ENCODE data around the gene CFAP68.

CFAP68 gene, protein sequence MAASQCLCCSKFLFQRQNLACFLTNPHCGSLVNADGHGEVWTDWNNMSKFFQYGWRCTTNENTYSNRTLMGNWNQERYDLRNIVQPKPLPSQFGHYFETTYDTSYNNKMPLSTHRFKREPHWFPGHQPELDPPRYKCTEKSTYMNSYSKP

DNA sequence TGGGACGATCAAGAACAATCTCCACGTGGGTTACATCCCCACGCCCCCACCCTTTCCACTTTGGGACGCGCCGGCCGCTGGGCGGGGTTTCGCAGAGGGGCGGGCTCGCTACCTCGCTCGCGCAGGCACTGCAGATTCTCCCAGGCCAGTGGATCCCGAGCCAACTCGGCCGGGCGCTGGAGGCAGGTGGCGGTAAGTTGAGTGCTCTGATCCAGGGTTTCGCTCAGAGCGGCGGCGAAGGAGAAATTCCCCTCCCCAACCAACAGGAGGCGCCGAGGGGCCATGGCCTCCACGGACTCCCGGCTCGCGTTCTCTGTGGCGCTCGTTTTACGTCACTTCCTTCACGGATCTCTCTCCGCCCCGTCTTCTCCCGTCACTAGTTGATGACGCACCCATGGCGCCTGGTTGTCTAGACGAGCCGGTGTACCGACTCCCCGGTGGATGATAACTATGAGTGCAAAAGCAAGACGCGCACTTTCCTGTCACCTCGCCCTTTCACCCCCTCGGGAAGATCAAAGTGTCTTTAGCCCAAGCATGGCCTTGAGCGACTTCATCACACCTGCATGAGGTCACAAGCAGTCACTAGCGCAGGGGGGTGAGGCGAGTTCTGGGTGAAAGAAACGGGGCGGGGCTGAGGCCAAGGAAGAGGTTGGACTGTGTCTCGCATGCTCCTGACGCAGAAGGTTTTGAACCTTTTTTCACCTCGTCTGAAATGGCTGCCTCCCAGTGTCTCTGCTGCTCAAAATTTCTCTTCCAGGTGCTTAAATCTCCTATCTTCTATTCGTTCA lies at the start of gene CFAP68, which contains the start of gene FDXACB1:
Gene CFAP68 (plus strand): TSS at position 693 of the 788 bp plus-strand sequence. CDS start 20 bp downstream, at position 713.
Gene FDXACB1 (minus strand): TSS at position 317 of the 788 bp plus-strand sequence. CDS start 33 bp downstream, at position 284.
- peak; percentile 99 for DNase-seq (ENCODE audit: low spot score)

DNA sequence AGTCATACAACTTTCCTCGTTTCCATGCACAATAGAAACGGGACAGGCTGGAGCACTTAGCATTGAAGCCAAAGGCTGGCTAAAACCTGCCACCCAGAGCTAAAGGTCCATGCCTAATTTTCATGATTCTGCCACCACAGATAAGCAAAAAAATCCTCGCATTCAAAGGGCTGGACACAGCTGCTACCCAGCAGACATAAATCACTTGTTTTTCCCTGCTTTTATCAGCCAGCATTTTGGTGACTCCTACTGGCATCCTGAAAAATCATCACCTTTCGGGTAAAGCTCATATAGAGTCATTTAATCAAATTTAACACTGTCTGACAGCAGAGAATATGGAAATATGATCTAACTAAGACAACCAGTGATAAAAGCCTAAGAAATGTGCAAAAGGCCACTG lies 45.8 kb upstream of the CFAP68 start:
- DNase-seq (ENCODE audit: low spot score), result no peak

DNA sequence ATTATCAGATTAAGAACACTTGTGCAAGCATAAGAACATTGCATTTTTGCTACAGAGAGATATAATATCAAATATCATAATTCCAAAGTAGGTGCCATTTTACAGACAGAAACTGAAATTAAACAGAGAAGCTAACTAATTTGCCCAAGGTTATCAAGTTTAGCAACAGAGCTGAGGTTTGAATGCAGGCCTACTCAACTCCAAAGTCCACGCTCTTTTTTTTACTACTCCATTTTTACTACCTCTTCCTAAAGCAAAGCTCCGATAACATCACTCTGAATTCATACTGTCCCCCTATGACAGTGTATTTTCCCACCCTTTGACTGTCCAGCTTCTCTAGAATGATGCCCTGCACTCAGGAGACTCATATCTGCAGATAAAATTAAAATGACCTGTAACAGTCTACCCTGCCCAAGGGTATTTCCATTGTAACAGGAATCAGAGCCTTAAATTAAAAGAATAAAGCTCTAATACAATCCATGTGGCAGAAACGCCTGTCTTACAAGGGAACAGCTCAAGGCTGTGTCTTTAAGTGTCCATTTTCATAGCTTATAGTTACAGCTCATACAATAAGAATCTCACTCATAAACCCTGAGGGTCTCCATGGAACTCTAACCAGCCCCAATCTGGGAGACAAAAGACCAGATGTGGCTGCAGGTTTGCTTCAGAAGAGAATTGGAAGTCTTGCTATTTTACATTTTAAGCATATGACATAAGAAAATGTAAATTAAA lies 44.7 kb upstream of the CFAP68 start:
- no peak for DNase-seq (ENCODE audit: low spot score)

DNA sequence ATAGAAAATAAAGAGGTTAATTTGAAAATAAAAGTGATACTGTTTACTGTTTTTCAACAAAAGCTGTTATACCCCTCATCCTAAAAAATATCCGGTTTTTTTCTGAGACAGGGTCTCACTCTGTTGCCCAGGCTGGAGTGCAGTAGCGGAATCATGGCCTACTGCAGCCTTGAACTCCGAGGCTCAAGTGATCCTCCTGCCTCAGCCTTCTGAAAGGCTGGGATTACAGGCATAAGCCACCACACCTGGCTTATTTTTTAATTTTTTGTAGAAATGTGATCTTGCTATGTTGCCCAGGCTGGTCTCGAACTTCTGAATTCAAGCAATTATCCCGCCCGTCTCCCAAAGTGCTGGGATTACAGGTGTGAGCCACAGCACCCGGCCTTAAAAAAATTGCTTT lies 43.7 kb upstream of the CFAP68 start:
- no peak for DNase-seq (ENCODE audit: low spot score)

DNA sequence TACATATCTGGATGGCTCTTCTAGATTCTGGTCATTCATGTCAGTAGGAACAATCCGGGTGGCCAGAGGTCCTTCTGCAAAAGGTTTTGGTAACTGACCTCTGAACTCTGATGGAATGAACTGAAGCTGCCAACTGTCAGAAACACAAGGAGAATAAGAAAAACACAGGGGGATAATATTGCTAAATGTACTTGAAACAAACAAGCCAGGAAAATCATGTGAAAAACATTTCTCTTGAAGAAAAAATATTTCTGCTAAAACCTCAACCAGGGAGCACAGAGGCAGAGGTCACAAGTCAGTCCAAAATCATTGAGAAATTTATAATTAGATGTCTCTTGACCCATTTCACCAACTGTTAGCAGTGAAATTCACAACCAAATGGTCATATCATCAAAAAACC lies 43.2 kb upstream of the CFAP68 start:
- DNase-seq (ENCODE audit: low spot score), result no peak

DNA sequence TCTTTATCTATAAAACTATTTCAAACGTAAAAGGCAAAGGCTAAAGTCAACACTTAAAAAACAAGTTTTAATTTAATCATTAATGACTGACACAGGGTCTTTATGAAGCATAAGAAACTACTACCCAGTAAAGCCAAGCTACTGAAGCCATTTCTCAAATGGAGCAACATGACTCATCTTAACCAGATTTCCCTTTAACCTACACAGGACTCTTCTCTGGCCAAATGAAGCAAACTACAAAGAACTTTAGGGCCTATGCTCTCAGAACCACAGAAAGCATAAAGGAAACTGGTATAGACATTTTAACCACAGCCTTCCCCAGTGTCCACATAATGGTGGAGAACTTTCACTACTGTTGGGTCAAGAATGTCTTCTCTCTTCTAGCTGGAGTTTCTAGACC lies 42.6 kb upstream of the CFAP68 start:
- DNase-seq (ENCODE audit: low spot score), result no peak

DNA sequence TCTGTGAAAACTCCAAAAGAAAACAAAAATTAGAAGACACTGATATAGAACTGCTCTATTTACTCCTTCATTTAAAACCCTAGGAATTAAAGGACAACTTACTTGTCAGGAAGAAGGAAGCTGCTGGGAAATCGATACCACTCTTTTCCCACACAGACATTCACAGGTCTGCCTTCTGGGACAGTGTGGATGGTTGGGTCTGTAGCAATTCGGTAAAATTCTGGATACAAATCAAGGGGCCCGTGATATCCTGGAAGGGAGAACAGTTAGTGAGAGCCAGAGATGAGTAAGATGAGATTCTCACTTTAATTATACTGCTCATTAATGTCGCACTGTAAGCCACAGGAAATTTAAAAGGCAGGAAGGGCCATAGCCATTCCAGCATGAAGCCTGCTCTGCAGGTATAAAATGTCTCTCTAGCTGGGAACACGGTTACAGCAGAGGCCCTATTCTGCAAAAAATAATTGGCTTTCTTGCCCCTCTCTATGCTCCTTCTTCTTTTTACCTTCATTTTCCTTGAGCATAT lies 41.9 kb upstream of the CFAP68 start:
- DNase-seq (ENCODE audit: low spot score), result no peak

DNA sequence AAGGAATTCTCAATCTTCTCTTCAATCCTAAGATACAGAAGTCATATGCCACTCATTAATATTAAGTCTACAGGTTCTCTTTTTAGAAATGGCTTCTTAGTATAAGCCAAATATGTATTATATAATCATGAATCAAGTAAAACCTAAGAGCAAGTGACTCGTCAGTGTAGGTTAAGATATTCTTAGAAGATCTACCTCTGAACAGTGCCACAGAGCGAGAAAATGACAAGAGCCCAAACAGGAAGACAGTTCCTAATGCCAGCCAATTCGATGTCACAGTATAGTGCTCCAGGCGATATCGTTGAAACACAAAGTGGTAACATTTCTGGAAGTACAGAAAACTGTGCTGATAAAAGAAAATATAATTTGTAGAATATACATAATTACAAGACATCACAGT lies 41.3 kb upstream of the CFAP68 start:
- no peak for DNase-seq (ENCODE audit: low spot score)

DNA sequence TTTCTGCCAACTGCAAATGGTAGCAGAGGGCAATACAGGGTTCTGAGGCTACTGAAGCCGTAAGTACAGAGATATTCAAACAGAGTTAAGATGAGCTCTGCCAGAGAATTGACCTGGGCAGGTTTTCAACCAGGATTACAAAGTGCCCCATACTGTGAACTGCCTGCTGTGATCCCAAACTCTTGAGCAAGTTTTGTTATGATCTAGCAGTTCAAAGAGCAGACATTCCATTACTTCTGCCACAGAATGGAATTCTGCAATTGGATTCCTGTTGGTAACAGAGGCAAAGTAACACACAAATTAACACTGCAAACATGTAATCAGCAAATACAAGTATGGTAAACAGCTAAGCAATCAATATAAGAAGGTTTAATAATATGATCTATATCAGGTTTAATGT lies 39.2 kb upstream of the CFAP68 start:
- no peak for DNase-seq (ENCODE audit: low spot score)

DNA sequence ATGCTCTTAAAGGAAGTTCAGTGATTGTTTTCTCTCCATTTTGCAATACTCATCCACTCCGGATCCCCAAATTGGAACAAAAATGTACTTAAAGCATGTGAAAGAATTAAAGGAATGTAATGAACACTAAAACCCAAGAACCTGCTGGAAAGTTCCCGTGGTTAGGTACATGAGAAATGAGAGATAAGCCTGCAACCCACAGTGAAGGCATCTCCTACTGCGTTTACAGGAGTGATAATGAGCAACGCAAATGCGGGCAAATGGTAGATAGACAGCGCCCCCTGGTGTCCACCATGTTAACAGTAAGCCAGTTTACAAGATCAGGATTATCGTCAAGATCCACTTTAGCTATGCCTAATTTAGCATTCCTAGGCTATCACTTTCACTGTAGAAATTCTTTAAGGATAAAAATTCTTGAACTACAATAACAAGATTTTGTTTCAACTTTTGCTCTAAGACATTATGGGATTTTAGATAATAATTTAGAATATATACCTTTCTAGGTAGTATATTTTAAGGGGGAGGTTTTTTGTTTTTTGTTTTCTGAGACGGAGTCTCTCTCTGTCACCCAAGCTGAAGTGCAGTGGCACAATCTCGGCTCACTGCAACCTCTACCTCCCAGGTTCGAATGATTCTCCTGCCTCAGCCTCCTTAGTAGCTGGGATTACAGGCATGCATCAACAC lies 37.8 kb upstream of the CFAP68 start:
- peak; percentile 92 for DNase-seq (ENCODE audit: low spot score)

DNA sequence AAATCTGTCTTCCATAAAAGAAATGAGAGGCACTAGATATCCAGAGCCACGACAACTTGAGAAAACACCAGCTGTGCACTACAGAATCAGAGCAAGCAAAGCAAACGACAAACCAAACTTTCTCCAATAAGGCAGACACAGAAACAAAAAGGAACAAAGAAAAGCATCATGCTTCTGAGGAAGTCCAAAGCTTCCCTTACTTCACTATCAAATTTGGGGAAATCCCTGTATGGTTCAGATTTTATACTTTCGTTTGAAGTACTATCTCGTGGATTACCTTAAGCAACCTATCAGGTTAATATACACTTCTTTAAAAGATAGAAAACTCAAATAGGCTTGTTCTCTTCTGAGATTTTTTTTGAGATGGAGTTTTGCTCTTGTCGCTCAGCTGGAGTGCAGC lies 35.7 kb upstream of the CFAP68 start:
- DNase-seq (ENCODE audit: low spot score), result no peak

DNA sequence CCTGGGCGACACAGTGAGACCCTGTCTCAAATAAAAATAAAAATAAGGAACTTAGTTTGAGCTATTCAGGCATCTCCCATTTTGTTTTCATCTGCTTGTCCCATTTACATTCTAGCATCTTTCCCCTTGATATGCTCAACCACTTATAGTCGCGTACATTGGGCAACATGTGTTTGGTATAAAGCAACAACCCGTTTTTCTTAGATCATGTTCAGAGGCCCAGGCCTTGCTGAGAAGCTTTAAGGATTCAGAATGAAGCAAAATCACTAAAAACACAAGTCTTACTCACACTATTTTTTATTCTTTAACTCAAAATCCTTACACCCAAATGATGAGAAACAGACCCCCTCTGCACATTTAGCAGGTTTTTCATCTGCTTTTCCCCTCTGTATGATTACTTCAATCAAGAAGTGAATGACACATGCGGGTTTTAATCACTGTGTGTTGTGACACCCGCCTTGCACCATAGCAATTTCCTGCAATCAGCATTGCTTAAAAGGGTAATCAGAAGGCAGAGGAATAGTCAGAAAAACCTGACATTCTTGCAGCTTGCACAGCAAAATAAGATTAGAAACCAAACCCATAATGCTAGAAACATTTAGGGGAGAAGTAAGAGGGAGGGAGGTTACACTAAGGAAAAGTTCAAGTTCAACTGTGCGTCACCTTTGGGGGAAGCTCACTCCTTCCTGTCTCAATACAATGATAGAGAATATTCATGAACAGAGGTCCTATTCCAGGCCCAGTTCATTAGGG lies 33.9 kb upstream of the CFAP68 start:
- no peak for DNase-seq (ENCODE audit: low spot score)

DNA sequence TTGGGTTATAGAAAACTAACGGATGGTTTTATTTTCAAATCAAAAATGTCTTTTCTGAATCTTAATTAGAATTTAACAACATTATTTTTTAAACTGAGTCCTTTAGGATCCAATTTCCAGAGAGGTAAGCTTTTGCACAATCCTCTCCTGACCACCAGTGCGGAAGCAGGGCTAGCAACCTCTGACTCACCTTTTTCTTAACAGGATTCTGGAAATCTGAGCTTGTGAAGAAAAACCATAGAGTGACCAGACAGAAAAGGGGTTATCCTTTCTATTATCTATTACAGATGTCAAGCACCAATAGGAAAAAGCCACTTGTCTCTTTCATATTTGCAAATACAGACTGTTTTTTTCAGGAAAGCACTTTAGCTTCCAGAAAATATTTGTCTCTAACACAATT lies 33.3 kb upstream of the CFAP68 start:
- DNase-seq (ENCODE audit: low spot score), result no peak

DNA sequence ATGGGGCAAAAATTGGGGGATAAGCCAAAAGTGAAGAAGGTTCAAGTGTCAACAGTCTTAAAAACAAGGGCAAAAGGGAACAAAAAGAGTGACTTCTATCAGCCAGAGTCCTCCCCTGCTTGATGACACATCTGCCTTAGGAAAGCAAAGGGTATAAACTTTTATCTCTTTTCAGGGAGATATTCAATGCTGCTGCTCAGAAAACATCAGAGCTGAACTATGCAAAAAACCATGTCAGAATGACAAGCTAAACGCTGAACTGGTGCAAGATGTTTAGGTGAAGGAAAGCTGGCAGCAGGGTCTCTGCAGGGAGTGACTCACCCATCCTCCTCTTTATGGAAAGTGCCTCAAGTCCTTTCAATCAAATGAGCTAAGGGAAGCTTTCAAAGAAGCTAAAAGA lies 32.7 kb upstream of the CFAP68 start:
- DNase-seq (ENCODE audit: low spot score), result no peak

DNA sequence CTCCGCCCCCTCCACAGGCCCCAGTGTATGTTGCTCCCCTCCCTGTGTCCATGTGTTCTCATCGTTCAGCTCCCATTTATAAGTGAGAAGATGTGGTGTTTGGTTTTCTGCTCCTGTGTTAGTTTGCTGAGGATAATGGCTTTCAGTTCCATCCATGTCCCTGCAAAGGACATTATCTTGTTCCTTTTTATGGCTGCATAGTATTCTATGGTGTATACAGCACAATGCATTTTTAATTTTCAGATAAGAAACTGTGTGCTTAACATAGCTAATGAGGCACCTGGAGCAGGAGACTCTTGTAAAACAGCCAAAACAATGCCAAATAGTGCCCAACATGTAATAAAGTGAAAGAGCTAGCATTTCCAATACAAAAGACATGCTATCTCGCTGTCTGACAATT lies 29.7 kb upstream of the CFAP68 start:
- no peak for DNase-seq (ENCODE audit: low spot score)

DNA sequence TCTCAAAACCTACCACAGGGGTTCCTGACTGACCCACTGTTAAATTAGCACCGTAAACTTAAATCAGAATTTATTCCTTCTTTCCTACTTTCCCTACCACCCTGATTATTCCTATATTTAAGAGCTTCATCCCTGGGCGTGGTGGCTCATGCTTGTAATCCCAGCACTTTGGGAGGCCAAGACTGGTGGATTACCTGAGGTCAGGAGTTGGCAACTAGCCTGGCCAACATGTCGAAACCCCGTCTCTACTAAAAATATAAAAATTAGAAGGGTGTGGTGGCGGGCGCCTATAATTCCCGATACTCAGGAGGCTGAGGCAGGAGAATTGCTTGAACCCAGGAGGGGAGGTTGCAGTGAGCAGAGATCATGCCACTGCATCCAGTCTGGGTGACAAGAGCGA lies 28.3 kb upstream of the CFAP68 start:
- DNase-seq (ENCODE audit: low spot score), result no peak

DNA sequence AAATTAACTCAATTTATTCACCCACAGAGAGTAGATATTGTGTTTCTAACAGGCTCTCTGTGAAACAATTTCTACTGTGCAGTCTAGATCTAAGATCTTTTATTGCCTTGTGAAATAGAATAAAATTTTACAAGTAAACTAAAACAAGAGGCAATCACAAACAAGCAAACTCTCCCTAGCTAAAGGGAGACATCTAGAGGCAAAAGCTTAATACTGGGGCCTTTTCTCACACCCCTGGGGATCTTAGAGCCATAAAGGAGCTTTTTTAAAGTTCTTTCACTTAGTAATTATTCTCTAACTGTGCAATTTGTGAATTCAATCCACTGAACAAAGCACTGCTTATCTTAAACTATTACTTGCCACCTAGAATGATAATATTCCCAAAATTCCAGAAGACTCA lies 27.7 kb upstream of the CFAP68 start:
- DNase-seq (ENCODE audit: low spot score), result no peak

DNA sequence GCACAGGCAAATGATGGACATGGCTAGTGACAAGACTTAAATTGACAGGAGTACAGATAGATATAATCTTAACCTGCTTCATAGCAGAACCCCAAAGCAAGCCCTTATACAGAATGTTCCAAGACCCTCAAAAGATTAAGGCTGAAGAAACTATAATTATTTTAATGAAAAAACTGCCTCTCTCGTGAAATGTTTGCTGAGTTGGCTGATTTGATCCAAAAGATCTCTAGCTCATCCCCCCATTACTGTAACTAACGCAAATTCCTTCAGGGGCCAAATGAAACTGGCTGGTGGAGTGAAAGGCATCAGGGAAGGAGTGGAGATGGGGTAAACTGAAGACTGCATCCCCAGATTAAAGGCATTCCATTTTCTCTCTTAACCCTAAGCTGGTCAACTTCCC lies 27.2 kb upstream of the CFAP68 start:
- no peak for DNase-seq (ENCODE audit: low spot score)

DNA sequence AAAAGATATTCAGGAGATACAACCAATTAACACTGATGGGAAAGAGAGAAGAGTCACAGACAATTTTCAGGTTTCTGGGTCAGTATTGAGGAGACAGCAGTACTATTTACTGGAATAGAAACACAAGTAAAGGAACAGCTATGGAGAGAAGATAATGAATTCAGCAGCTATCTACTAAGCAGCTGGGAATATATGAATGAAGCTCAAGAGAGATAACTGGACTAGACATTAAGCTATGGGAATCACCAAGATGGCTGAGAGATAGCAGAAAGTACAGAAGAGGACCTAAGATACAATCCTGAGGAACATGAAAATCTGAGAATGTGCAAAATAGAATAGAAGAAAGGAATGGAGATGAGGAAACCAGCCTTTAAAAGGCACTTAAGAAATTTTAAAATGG lies 23.8 kb upstream of the CFAP68 start:
- no peak for DNase-seq (ENCODE audit: low spot score)

DNA sequence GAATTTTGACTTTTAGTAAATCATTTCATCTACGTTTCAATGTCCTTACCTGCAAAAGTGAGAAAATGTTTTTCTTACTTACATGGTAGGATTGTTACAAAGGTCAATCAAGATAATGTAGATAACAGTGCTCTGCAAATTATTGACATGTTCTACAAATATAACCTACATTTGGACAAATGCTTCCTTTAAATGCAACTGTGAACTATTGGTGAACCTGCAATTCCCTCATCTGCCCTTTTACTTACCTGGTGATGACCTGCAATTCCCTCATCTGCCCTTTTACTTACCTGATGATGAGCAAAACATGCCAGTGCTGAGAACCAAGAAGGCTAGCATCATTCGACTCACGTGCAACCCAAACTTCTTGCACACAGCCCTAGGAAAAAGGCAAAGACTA lies 19.1 kb upstream of the CFAP68 start:
- no peak for DNase-seq (ENCODE audit: low spot score)

DNA sequence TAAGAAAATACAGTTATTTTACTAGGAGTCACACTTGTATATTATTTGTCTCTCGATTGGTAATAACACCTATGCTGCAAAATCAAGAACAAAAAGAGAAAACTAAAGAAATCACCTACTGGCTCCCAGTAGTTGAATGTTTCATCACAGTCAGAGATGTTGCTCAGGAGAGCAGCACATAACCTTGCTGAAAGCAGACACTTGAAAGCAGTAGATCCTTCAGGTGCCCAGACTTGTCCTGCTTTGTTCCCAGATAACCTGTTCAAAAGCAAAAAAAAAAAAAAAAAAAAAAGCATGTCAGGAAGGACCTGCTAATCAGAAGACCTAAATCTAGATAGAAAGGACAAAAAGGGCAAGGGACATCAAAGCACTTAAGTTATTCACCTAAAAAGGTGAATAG lies 9.2 kb upstream of the CFAP68 start:
- DNase-seq (ENCODE audit: low spot score), result no peak

DNA sequence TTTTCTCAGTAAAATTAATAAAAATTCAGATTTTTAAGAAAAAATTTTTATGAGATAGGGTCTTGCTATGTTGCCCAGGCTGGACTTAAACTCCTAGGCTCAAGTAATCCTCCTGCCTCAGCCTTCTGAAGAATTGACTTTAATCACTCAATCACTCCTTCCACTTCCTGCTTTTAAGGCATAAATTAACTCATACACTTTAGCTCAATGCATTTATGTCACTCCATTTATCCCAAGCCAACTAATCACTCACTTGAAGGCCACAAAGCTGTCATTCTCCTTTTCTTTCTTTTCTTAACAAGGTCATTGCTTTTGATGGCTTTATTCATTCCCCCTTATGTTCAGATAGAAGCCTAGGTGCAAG lies 8.8 kb upstream of the CFAP68 start:
- DNase-seq (ENCODE audit: low spot score), result no peak
